ENCODE data around the gene MARCOL.
A peak's percentile ranks its signal among the peaks of the same experiment; 100 is the strongest.
"Not testable (repeated sequence)": the region's sequence is repeated elsewhere in the genome, so short reads cannot be mapped to it uniquely, and the experiment has no call there.

The MARCOL gene

DNA sequence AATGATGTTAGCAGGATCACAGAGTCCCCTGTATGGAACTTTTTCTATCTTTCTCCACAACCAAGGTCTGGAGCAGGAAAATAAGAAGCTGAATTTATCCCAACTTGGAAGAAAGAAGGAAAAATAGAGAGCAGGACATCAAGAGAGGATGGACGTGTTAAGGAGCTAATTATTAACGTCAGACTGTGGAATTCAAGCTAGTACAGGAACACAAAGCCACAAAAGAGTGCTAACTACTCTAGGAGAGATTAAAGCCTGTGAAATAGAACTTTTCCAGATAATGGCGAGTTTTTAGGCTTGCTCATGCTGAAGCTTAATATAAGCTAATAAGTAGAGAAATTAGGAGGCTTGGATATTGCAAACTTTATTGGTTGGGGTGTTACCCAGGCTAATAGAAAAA lies 29.6 kb downstream of the MARCOL start:
- DNase-seq = no peak

DNA sequence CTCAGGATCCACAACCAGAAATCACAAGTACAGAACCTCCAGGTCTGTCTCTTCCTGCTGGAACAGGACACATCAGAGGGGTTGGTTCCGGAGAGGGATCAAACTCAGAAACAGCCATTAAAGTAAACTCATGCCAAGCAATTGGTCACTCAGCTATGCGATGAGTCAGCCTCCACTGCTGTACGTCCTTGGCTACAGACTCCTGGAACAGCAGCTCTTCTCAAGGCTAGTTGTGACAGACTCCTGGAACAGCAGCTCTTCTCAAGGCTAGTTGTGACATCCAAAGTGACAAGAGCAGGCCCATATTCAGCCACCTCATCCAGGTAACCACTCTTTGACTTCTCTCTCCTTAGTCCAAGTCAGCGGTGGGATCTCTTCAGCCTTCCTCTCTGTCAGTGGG lies 30.2 kb downstream of the MARCOL start, which contains the start of gene SPINK13:
TSS of gene SPINK13 (plus strand) at position 229 of the 400 bp plus-strand sequence. CDS start 1,279 bp downstream, outside the sequence.
- DNase-seq = peak; percentile 2

DNA sequence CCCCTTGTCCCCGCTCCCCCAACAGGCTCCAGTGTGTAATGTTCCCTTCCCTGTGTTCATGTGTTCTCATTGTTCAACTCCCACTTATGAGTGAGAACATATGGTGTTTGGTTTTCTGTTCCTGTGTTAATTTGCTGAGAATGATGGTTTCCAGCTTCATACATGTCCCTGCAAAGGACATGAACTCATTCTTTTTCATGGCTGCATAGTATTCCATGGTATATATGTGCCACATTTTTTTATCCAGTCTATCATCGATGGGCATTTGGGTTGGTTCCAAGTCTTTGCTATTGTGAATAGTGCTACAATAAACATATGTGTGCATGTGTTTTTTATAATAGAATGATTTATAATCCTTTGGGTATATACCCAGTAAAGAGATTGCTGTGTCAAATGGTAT lies 36.8 kb downstream of the MARCOL start:
- not testable (repeated sequence) for DNase-seq

DNA sequence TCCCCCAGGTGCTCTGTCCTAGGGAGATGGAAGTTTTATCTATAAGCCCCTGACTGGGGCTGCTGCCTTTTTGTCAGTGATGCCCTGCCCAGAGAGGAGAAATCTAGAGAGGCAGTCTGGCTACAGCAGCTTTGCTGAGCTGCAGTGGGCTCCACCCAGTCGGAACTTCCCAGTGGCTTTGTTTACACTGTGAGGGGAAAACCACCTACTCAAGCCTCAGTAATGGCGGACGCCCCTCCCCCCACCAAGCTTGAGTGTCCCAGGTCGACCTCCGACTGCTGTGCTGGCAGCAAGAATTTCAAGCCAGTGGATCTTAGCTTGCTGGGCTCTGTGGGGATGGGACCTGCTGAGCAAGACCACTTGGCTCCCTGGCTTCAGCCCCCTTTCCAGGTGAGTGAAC lies 42.6 kb downstream of the MARCOL start:
- not testable (repeated sequence) for DNase-seq

DNA sequence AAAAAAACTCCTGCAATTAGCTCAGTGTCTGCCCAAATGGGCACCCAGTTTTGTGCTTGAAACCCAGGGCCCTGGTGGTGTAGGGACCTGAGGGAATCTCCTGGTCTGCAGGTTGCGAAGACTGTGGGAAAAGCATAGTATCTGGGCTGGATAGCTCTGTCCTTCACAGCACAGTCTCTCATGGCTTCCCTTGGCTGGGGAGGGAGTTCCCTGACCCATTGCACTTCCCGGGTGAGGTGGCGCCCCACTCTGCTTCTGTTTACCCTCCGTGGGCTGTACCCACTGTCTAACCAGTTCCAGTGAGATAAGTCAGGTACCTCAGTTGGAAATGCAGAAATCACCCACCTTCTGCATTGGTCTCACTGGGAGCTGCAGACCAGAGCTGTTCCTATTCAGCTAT lies 43.0 kb downstream of the MARCOL start:
- not testable (repeated sequence) for DNase-seq

- no peak for DNase-seq
These were observed 52.2 kb downstream of the MARCOL start for GRCh38 chr5:148290271-148291195.

All from fibroblast of skin of abdomen (primary cell).